ENCODE results near the gene ADGRL4. TPM values are rescaled to one million over a fixed set of nuclear protein-coding genes. Genes with fewer than 3 reads are reported as not detected.

The ADGRL4 gene
- total RNA-seq, 1 experiment from 2014 or later: 0.63 TPM

- Histone ChIP-seq H3T11ph (ENCODE audit: low read length) (no peak overlapping the region), H3K14ac (ENCODE audit: insufficient read depth, low read length) (no peak overlapping the region), H3K4me1 (ENCODE audit: insufficient read depth, low read length) (no peaks in the 10 kb centered on the region), H3K79me1 (ENCODE audit: insufficient read depth, low read depth, low read length, poor library complexity, severe bottlenecking) (no peaks in the 10 kb centered on the region), H2BK5ac (ENCODE audit: insufficient read length, low read length) (no peak overlapping the region), H3K23me2 (ENCODE audit: insufficient read length, low read depth, low read length, poor library complexity, severe bottlenecking) (no peaks in the 10 kb centered on the region), H3K56ac (ENCODE audit: insufficient read length, low read depth, low read length) (no peak overlapping the region), H3K23ac (ENCODE audit: insufficient read length, low read depth, low read length) (no peak overlapping the region), H3K27ac (ENCODE audit: insufficient read length, low read depth, low read length) (no peak overlapping the region), H4K8ac (replicated peaks; ENCODE audit: insufficient read length, low read depth, low read length) (no peak overlapping the region), H3K9ac (ENCODE audit: extremely low read depth, insufficient read length, low read length) (no peak overlapping the region), H2BK120ac (ENCODE audit: low read depth, low read length, poor library complexity, severe bottlenecking) (no peak overlapping the region), H3K18ac (ENCODE audit: insufficient read length, low read depth, low read length) (no peak overlapping the region), H2BK15ac (ENCODE audit: low read depth, low read length) (no peak overlapping the region), H3K4ac (ENCODE audit: low read depth, low read length) (no peak overlapping the region), H2AK5ac (ENCODE audit: insufficient read length, low read length) (no peak overlapping the region), H4K5ac (ENCODE audit: insufficient read length, low read depth, low read length) (no peak overlapping the region), H2AFZ (ENCODE audit: low read length) (no peak overlapping the region), H3K4me2 (ENCODE audit: insufficient read depth, insufficient read length, low read length) (no peak overlapping the region), H3K9me3 (ENCODE audit: control insufficient read depth, low read depth, low read length) (no peaks in the 10 kb centered on the region), H4K91ac (ENCODE audit: insufficient read length, low read depth, low read length) (no peak overlapping the region), H3K79me2 (ENCODE audit: insufficient read depth, low read length) (no peaks in the 10 kb centered on the region), H3K27me3 (ENCODE audit: insufficient read depth, low read length) (no peaks in the 10 kb centered on the region), H2BK12ac (ENCODE audit: insufficient read length, low read depth, low read length) (no peak overlapping the region), H4K20me1 (ENCODE audit: control insufficient read depth, insufficient read depth, insufficient read length) (no peaks in the 10 kb centered on the region), H2BK20ac (ENCODE audit: low read depth, low read length, poor library complexity, severe bottlenecking) (no peak overlapping the region)
- Mint-ChIP-seq H3K4me1 (no peaks in the 10 kb centered on the region), H3K4me3 (no peak overlapping the region), H3K9me3 (peaks cover 0 to under 1% of the 10 kb centered on the region in 2 experiments; a peak in 1 of 5 replicates), H3K36me3 (ENCODE audit: insufficient read depth in 1 of 3, low read depth in 3 of 3) (no peaks in the 10 kb centered on the region), H3K27me3 (ENCODE audit: low read depth) (no peaks in the 10 kb centered on the region), H3K27ac (no peak overlapping the region)
- DNase-seq: no peak
- WGBS (ENCODE audit: extremely low coverage, insufficient read length, low lambda C conversion rate): no CpG with 5 or more reads among the region's 3 CpGs
- no peak for TF ChIP-seq CTCF (conservative IDR thresholded peaks at IDR 0.05)
Observed at GRCh38 chr1:78980511-78980910, 26.0 kb downstream of the ADGRL4 start.
